MCF 10A (cell line): Measurements from ENCODE around the gene URAD. TPM values are rescaled to one million over a fixed set of nuclear protein-coding genes. Genes with fewer than 3 reads are reported as not detected.

ENCODE experiments used
- BruUV-seq: library from RNA; stranded (reverse); fragments of 400-500 nt; replicated peaks from 2 replicates; lab custom pipeline; 2021; lab: Mats Ljungman, UMichigan
- CTCF ChIA-PET: fragments of 300-600 bp; sonication (Branson Sonifier 250); formaldehyde crosslinking; extraction: SDS; loops from one replicate; lab custom pipeline; 2021; ENCODE audit warnings: antibody characterized with exemption, inconsistent platforms; lab: Yijun Ruan, JAX
- POLR2A ChIA-PET: fragments of 300-600, 350-650 bp; sonication (Branson Sonifier 250); formaldehyde crosslinking; extraction: SDS; loops from one replicate; lab custom pipeline; 2020; ENCODE audit warnings: antibody characterized with exemption, inconsistent platforms; lab: Yijun Ruan, JAX
- DNase-seq: peaks from one replicate; pipeline ENCODE4 v3.0.0-alpha.2; 2018; ENCODE audit not compliant: unreplicated experiment
- H3K27ac Mint-ChIP-seq: one replicate; pipeline ENCODE4 v1.8.0; 2022; ENCODE audit warnings: mild to moderate bottlenecking, low read depth, mixed read lengths; ENCODE audit not compliant: unreplicated experiment
- H3K27me3 Mint-ChIP-seq: one replicate; pipeline ENCODE4 v1.8.0; 2022; ENCODE audit warnings: mixed read lengths; ENCODE audit not compliant: insufficient read depth, unreplicated experiment
- H3K36me3 Mint-ChIP-seq: one replicate; pipeline ENCODE4 v1.8.0; 2022; ENCODE audit warnings: mild to moderate bottlenecking, moderate library complexity, mixed read lengths; ENCODE audit not compliant: insufficient read depth, unreplicated experiment
- H3K4me1 Mint-ChIP-seq: one replicate; pipeline ENCODE4 v1.8.0; 2022; ENCODE audit warnings: mixed read lengths; ENCODE audit not compliant: insufficient read depth, unreplicated experiment
- H3K4me3 Mint-ChIP-seq: one replicate; pipeline ENCODE4 v1.8.0; 2022; ENCODE audit warnings: mild to moderate bottlenecking, moderate library complexity, mixed read lengths; ENCODE audit not compliant: unreplicated experiment
- H3K9me3 Mint-ChIP-seq: one replicate; pipeline ENCODE4 v1.8.0; 2022; ENCODE audit warnings: mixed read lengths; ENCODE audit not compliant: unreplicated experiment
- intact Hi-C: fragments of 100-400 bp; cut with micrococcal nuclease; formaldehyde crosslinking; loops from 2 replicates; pipeline ENCODE4 v1.14.1; 2022
- total RNA-seq: library from RNA; stranded (reverse); gene quantifications from 2 replicates; pipeline ENCODE4 v1.2.3, GENCODE V29; 2022
- TF ChIP-seq, protein P1 (sequence below): fragments of 200-600 bp; IDR thresholded peaks from one replicate; pipeline ENCODE4 v1.8.0; 2022; ENCODE audit warnings: antibody characterized with exemption, mild to moderate bottlenecking; ENCODE audit not compliant: unreplicated experiment

Gene URAD
- total RNA-seq, 1 experiment from 2014 or later: not detected

- TF ChIP-seq, protein P1, sequence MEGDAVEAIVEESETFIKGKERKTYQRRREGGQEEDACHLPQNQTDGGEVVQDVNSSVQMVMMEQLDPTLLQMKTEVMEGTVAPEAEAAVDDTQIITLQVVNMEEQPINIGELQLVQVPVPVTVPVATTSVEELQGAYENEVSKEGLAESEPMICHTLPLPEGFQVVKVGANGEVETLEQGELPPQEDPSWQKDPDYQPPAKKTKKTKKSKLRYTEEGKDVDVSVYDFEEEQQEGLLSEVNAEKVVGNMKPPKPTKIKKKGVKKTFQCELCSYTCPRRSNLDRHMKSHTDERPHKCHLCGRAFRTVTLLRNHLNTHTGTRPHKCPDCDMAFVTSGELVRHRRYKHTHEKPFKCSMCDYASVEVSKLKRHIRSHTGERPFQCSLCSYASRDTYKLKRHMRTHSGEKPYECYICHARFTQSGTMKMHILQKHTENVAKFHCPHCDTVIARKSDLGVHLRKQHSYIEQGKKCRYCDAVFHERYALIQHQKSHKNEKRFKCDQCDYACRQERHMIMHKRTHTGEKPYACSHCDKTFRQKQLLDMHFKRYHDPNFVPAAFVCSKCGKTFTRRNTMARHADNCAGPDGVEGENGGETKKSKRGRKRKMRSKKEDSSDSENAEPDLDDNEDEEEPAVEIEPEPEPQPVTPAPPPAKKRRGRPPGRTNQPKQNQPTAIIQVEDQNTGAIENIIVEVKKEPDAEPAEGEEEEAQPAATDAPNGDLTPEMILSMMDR: no peak
- ChIA-PET CTCF (interaction anchor here (2.2 kb wide), 2 partner anchors 149 to 153 kb away, joined by 8 to 11 read pairs; no protein-coding TSS in a partner anchor), POLR2A (no interaction called here)
- no peak for DNase-seq
- H3K4me3 Mint-ChIP-seq: peak overlapping the region; percentile 57
- no TSS peak for BruUV-seq
- peaks cover 7% of the 10 kb centered on the region for H3K4me1 Mint-ChIP-seq
- intact Hi-C loops: no loop called here
- H3K9me3 Mint-ChIP-seq: no peaks in the 10 kb centered on the region
- peaks cover 91% of the 10 kb centered on the region for H3K27me3 Mint-ChIP-seq
- H3K36me3 Mint-ChIP-seq: peaks cover 5% of the 10 kb centered on the region
- no peak overlapping the region for H3K27ac Mint-ChIP-seq
These were observed 9.4 kb downstream of the URAD start for GRCh38 chr13:27979001-27979643.

DNA sequence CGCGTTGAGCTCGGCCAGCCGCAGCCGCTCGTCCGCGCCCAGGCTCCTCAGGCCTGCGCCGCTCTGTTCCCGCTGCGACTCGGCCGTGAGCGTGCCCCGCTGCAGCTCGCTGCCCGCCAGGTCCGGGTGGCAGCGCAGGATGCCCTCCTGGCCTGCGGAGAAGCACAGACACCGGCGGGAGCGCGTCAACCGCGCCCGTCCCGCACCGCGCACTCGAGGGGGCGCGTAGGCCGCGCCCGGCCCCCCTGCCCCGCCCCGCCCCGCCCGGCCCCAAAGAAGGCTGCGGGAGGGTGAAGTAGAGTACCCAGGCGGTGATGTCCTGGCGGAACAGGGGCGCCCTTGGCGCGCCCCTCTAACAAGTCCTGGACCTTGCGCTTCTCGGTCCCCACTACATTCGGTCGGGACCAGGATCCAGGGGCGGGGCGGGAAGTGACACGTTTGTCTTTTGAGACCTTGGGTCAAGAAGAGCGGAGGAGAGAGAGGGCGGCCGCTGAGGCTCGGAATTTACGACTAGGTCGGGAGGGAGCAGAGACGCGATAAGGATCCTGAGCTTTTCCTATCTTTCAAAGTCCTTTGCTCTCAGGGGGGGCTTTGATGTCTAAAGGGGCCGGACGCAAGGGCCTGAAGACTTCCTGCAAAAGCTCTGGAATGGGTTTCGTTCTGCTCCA, 10.1 kb downstream of the URAD start:
- H3K27ac Mint-ChIP-seq: no peak overlapping the region
- H3K4me1 Mint-ChIP-seq: peaks cover 7% of the 10 kb centered on the region
- peaks cover 5% of the 10 kb centered on the region for H3K36me3 Mint-ChIP-seq
- TF ChIP-seq, protein P1: no peak
- ChIA-PET CTCF (interaction anchor here (0.9 kb wide), 1 partner anchor 25 kb away, joined by 3 read pairs; no protein-coding TSS in a partner anchor), POLR2A (no interaction called here)
- DNase-seq: no peak
- H3K9me3 Mint-ChIP-seq: no peaks in the 10 kb centered on the region
- H3K27me3 Mint-ChIP-seq: peaks cover 93% of the 10 kb centered on the region
- BruUV-seq: no TSS peak
- intact Hi-C loops: no loop called here
- peak overlapping the region; percentile 57 for H3K4me3 Mint-ChIP-seq

GRCh38 chr13:27977476-27978300, 10.8 kb downstream of the URAD start:
- POLR2A ChIA-PET: no interaction called here
- H3K4me3 Mint-ChIP-seq: no peak overlapping the region
- DNase-seq: no peak

More at GRCh38 chr13:27977476-27978300, 10.8 kb downstream of the URAD start:
- BruUV-seq: no TSS peak
- CTCF ChIA-PET: interaction anchor here (0.6 to 0.9 kb wide), 2 partner anchors 24 to 616 kb away, joined by 3 to 4 read pairs; no protein-coding TSS in a partner anchor
- Mint-ChIP-seq H3K36me3 (peaks cover 5% of the 10 kb centered on the region), H3K27me3 (peaks cover 85% of the 10 kb centered on the region), H3K9me3 (no peaks in the 10 kb centered on the region), H3K27ac (no peak overlapping the region), H3K4me1 (peaks cover 7% of the 10 kb centered on the region)
- TF ChIP-seq, protein P1: no peak
- intact Hi-C loops: no loop called here
